Hepatocyte (in vitro differentiated cells): ENCODE data around the gene IFNL1. TPM values are rescaled to one million over a fixed set of nuclear protein-coding genes. Genes with fewer than 3 reads are reported as not detected.

Experiments
- DNase-seq: peaks from one replicate; pipeline ENCODE4 v3.0.0-alpha.2; 2016; ENCODE audit warnings: low spot score
- H2AFZ ChIP-seq: fragments of 200-600 bp; sonication (generic); 2 replicates; pipeline ENCODE4 v1.6.0; 2016; ENCODE audit warnings: antibody characterized with exemption, mild to moderate bottlenecking
- H3K27ac ChIP-seq: fragments of 200-600 bp; sonication (generic); 2 replicates; pipeline ENCODE4 v1.5.1; 2016; ENCODE audit warnings: mild to moderate bottlenecking
- H3K27me3 ChIP-seq: fragments of 200-600 bp; sonication (generic); 2 replicates; pipeline ENCODE4 v1.6.1; 2016
- H3K36me3 ChIP-seq: fragments of 200-600 bp; sonication (generic); replicated peaks from 2 replicates; pipeline ENCODE4 v1.5.1; 2016; ENCODE audit warnings: low read depth; ENCODE audit not compliant: insufficient read depth
- H3K4me1 ChIP-seq: fragments of 200-600 bp; sonication (generic); 2 replicates; pipeline ENCODE4 v1.5.1; 2016; ENCODE audit warnings: mild to moderate bottlenecking, moderate library complexity; ENCODE audit not compliant: insufficient read depth
- H3K4me2 ChIP-seq: fragments of 200-600 bp; sonication (generic); 2 replicates; pipeline ENCODE4 v1.6.0; 2016
- H3K4me3 ChIP-seq: fragments of 200-600 bp; sonication (generic); 2 replicates; pipeline ENCODE4 v1.5.1; 2016; ENCODE audit warnings: mild to moderate bottlenecking
- H3K79me2 ChIP-seq: fragments of 200-600 bp; sonication (generic); 2 replicates; pipeline ENCODE4 v1.6.0; 2017; ENCODE audit warnings: mild to moderate bottlenecking
- H3K9me2 ChIP-seq: fragments of 200-600 bp; sonication (generic); replicated peaks from 2 replicates; pipeline ENCODE4 v1.6.0; 2017; ENCODE audit warnings: mild to moderate bottlenecking; ENCODE audit not compliant: insufficient read depth
- H3K9me3 ChIP-seq: fragments of 200-600 bp; sonication (generic); 2 replicates; pipeline ENCODE4 v1.5.1; 2016; ENCODE audit warnings: low read depth, mild to moderate bottlenecking
- H4K20me1 ChIP-seq: fragments of 200-600 bp; sonication (generic); 2 replicates; pipeline ENCODE4 v1.6.0; 2016; ENCODE audit warnings: mild to moderate bottlenecking; ENCODE audit not compliant: insufficient read depth, poor library complexity, severe bottlenecking
- CTCF ChIP-seq: fragments of 200-600 bp; sonication (generic); IDR thresholded peaks from 2 replicates; pipeline ENCODE4 v1.5.1; 2016; ENCODE audit warnings: antibody characterized with exemption, mild to moderate bottlenecking; ENCODE audit not compliant: poor library complexity
- EZH2 ChIP-seq: fragments of 200-600 bp; sonication (generic); IDR thresholded peaks from 2 replicates; pipeline ENCODE4 v1.6.1; 2016; ENCODE audit warnings: antibody characterized with exemption, mild to moderate bottlenecking, borderline replicate concordance
- EZH2phosphoT487 ChIP-seq: fragments of 200-600 bp; sonication (generic); IDR thresholded peaks from one replicate; pipeline ENCODE4 v1.6.1; 2018; ENCODE audit warnings: antibody characterized with exemption, mild to moderate bottlenecking, low read depth, moderate library complexity; ENCODE audit not compliant: unreplicated experiment, severe bottlenecking
- WGBS: methylation state at CpG from one replicate; pipeline ENCODE4 v1.1.6; 2016; ENCODE audit warnings: low lambda C conversion rate; ENCODE audit errors: missing lambda C conversion rate; 5-methylcytosine and 5-hydroxymethylcytosine counted together
- polyA plus RNA-seq: library from polyadenylated mRNA; unstranded; fragments of >200 nt; fragmentation: Nextera tagmentation; extraction: Ambion mirVana; gene quantifications from 2 replicates; pipeline ENCODE4 v1.2.1, GENCODE V29; 2016
- total RNA-seq: library from RNA; depleted of rRNA; stranded (reverse); fragments of >200 nt; gene quantifications from 2 replicates; pipeline ENCODE4 v1.2.3, GENCODE V29; 2014

The IFNL1 gene
- total and polyA plus RNA-seq, 2 experiments from 2014 or later = not detected

- no peaks in the 10 kb centered on the region for H3K79me2 ChIP-seq
- no peak overlapping the region for H3K27ac ChIP-seq
- no peaks in the 10 kb centered on the region for H3K9me3 ChIP-seq
- no peak overlapping the region for H3K4me3 ChIP-seq
- DNase-seq = no peak
- no peaks in the 10 kb centered on the region for H3K27me3 ChIP-seq
- H3K4me1 ChIP-seq = peaks cover 4% of the 10 kb centered on the region
- H3K36me3 ChIP-seq = no peaks in the 10 kb centered on the region
- no peak overlapping the region for H3K4me2 ChIP-seq
- TF ChIP-seq EZH2phosphoT487 (no peak), EZH2 (no peak), CTCF (no peak)
- H4K20me1 ChIP-seq = no peaks in the 10 kb centered on the region
- no peaks in the 10 kb centered on the region for H3K9me2 ChIP-seq
- no peak overlapping the region for H2AFZ ChIP-seq
These were observed 25.6 kb downstream of the IFNL1 start for GRCh38 chr19:39321832-39322176.

- no peak overlapping the region for H3K4me3 ChIP-seq
- no peak overlapping the region for H2AFZ ChIP-seq
- DNase-seq = no peak
- no peaks in the 10 kb centered on the region for H3K9me2 ChIP-seq
- H3K27ac ChIP-seq = no peak overlapping the region
- no peaks in the 10 kb centered on the region for H3K27me3 ChIP-seq
- no peak for TF ChIP-seq CTCF
- no peak for TF ChIP-seq EZH2
- 88% methylated on average over 5 of the region's 5 CpGs for WGBS
- H3K36me3 ChIP-seq = no peaks in the 10 kb centered on the region
- H4K20me1 ChIP-seq = no peaks in the 10 kb centered on the region
- H3K4me1 ChIP-seq = peaks cover 4% of the 10 kb centered on the region
- no peak overlapping the region for H3K4me2 ChIP-seq
- no peaks in the 10 kb centered on the region for H3K9me3 ChIP-seq
- no peaks in the 10 kb centered on the region for H3K79me2 ChIP-seq
These were observed 28.1 kb downstream of the IFNL1 start for GRCh38 chr19:39324242-39324842.

- H3K27ac ChIP-seq = no peak overlapping the region
- no peak for TF ChIP-seq EZH2
- no peak overlapping the region for H3K4me3 ChIP-seq
- no peak overlapping the region for H3K4me2 ChIP-seq
- no peak overlapping the region for H2AFZ ChIP-seq
- H4K20me1 ChIP-seq = no peaks in the 10 kb centered on the region
- H3K27me3 ChIP-seq = no peaks in the 10 kb centered on the region
- 88% methylated on average over 16 of the region's 16 CpGs for WGBS
- H3K36me3 ChIP-seq = no peaks in the 10 kb centered on the region
- DNase-seq = no peak
- H3K79me2 ChIP-seq = no peaks in the 10 kb centered on the region
- H3K9me2 ChIP-seq = no peaks in the 10 kb centered on the region
- no peaks in the 10 kb centered on the region for H3K4me1 ChIP-seq
- no peaks in the 10 kb centered on the region for H3K9me3 ChIP-seq
These were observed 29.8 kb downstream of the IFNL1 start for GRCh38 chr19:39325778-39326665.

GRCh38 chr19:39327363-39328045 lies 31.3 kb downstream of the IFNL1 start:
- Histone ChIP-seq H3K9me2 (no peaks in the 10 kb centered on the region), H2AFZ (no peak overlapping the region), H3K36me3 (no peaks in the 10 kb centered on the region), H3K4me3 (no peak overlapping the region), H3K79me2 (no peaks in the 10 kb centered on the region), H4K20me1 (no peaks in the 10 kb centered on the region), H3K4me2 (no peak overlapping the region), H3K27me3 (no peaks in the 10 kb centered on the region), H3K9me3 (no peaks in the 10 kb centered on the region), H3K27ac (no peak overlapping the region), H3K4me1 (no peaks in the 10 kb centered on the region)
- 65% methylated on average over 16 of the region's 16 CpGs for WGBS
- TF ChIP-seq CTCF = no peak
- TF ChIP-seq EZH2phosphoT487 = no peak
- TF ChIP-seq EZH2 = no peak
- no peak for DNase-seq
